ENCODE data around the gene FOXD4L1. TPM values are rescaled to one million over a fixed set of nuclear protein-coding genes. Genes with fewer than 3 reads are reported as not detected.
"Not testable (repeated sequence)": the region's sequence is repeated elsewhere in the genome, so short reads cannot be mapped to it uniquely, and the experiment has no call there.

Gene FOXD4L1
- total RNA-seq, 2 experiments from 2014 or later, result 0.17 to 0.21 TPM

- POLR2A ChIA-PET, result not testable (repeated sequence)
Observed at GRCh38 chr2:113521492-113521891, 23.0 kb downstream of the FOXD4L1 start.

GRCh38 chr2:113524986-113525385, 26.5 kb downstream of the FOXD4L1 start:
- CTCF ChIA-PET, POLR2A ChIA-PET: not testable (repeated sequence)

More at GRCh38 chr2:113521492-113521891, 23.0 kb downstream of the FOXD4L1 start:
- CTCF ChIA-PET, result not testable (repeated sequence)

GRCh38 chr2:113527350-113528045, 29.0 kb downstream of the FOXD4L1 start:
- POLR2A ChIA-PET, CTCF ChIA-PET: not testable (repeated sequence)

- POLR2A ChIA-PET, CTCF ChIA-PET: not testable (repeated sequence)
Observed at GRCh38 chr2:113528126-113528525, 29.7 kb downstream of the FOXD4L1 start.

GRCh38 chr2:113528904-113529303, 30.4 kb downstream of the FOXD4L1 start:
- CTCF ChIA-PET, POLR2A ChIA-PET: not testable (repeated sequence)

GRCh38 chr2:113532991-113533390, 34.5 kb downstream of the FOXD4L1 start:
- CTCF ChIA-PET, POLR2A ChIA-PET: not testable (repeated sequence)

GRCh38 chr2:113536573-113536972, 38.1 kb downstream of the FOXD4L1 start:
- POLR2A ChIA-PET, CTCF ChIA-PET: not testable (repeated sequence)

GRCh38 chr2:113540834-113541203, 42.4 kb downstream of the FOXD4L1 start:
- POLR2A ChIA-PET, CTCF ChIA-PET: not testable (repeated sequence)

- CTCF ChIA-PET, POLR2A ChIA-PET: not testable (repeated sequence)
Observed at GRCh38 chr2:113541204-113541975, 42.9 kb downstream of the FOXD4L1 start.

- CTCF ChIA-PET, POLR2A ChIA-PET: not testable (repeated sequence)
Observed at GRCh38 chr2:113541976-113542485, 43.6 kb downstream of the FOXD4L1 start.

- CTCF ChIA-PET, result not testable (repeated sequence)
Observed at GRCh38 chr2:113542529-113542928, 44.1 kb downstream of the FOXD4L1 start.

More at GRCh38 chr2:113542529-113542928, 44.1 kb downstream of the FOXD4L1 start:
- POLR2A ChIA-PET, result not testable (repeated sequence)

Other genes starting within 250 kb of the FOXD4L1 start
- 1 to 10 TPM; 2.1 to 2.5 TPM for gene PAX8, start 219.7 kb upstream of the FOXD4L1 start, total RNA-seq
- 10 to 100 TPM; 40.3 to 44.9 TPM for gene ZNG1B, start 61.0 kb upstream of the FOXD4L1 start, total RNA-seq
- 10 to 100 TPM; 15.3 to 16.6 TPM for gene RABL2A, start 128.6 kb downstream of the FOXD4L1 start, total RNA-seq

Measured in activated CD8-positive, alpha-beta memory T cell treated with anti-CD3 and anti-CD28 coated beads for 36 hours (primary cell).